ENCODE measurements around the gene JPT1.

GRCh38 chr17:75087182-75087557 is 67.1 kb downstream of the JPT1 start:
- no peak for TF ChIP-seq EZH2 (IDR thresholded peaks at IDR 0.05; ENCODE audit: borderline replicate concordance, low read depth, low read length, severe bottlenecking)
- no peak for TF ChIP-seq CTCF (IDR thresholded peaks at IDR 0.05; ENCODE audit: borderline replicate concordance, extremely low read depth, low read length, poor library complexity, severe bottlenecking)
